HCT116 (cell line): ENCODE data around the gene PHACTR1. TPM values are rescaled to one million over a fixed set of nuclear protein-coding genes. Genes with fewer than 3 reads are reported as not detected.

Experiments
- ATAC-seq: fragments of 200-7000 bp; cut with Tn5 transposase; 2 replicates; pipeline ENCODE4 v1.9.1; 2020; ENCODE audit warnings: mild to moderate bottlenecking, moderate library complexity
- BruUV-seq: library from RNA; stranded (reverse); fragments of 400-500 nt; replicated peaks from 2 replicates; lab custom pipeline; 2021; lab: Mats Ljungman, UMichigan
- CTCF ChIA-PET: fragments of 300-600 bp; sonication (Branson Sonifier 250); formaldehyde crosslinking; loops from one replicate; lab custom pipeline; 2021; ENCODE audit warnings: antibody characterized with exemption; lab: Charles Lee
- POLR2A ChIA-PET: fragments of 300-600, 350-600 bp; sonication (Branson Sonifier 250); formaldehyde crosslinking; loops from one replicate; lab custom pipeline; 2021; ENCODE audit warnings: antibody characterized with exemption; lab: Charles Lee
- RAD21 ChIA-PET, 2 experiments: fragments of 300-600 bp; sonication (Branson Sonifier 250); formaldehyde crosslinking; loops; one replicate each; lab custom pipeline; 2023; ENCODE audit warnings: low total read pairs in 2 of 2; ENCODE audit not compliant: uncharacterized antibody in 2 of 2, unreplicated experiment in 2 of 2, low non-redundant PET in 1 of 2; lab: Charles Lee
- DNase-seq: peaks from one replicate; pipeline ENCODE4 v3.0.0-alpha.2; 2010; ENCODE audit warnings: low read depth, low spot score
- H2AFZ ChIP-seq: fragments of 200-600 bp; shearing (Covaris generic), sonication (generic); 2 replicates; pipeline ENCODE4 v1.6.1; 2017; ENCODE audit warnings: low read depth, mixed run types, mixed read lengths, antibody characterized with exemption, low read length; ENCODE audit not compliant: poor library complexity, severe bottlenecking
- H3K27ac ChIP-seq: 2 replicates; pipeline ENCODE4 v1.5.1; 2012; ENCODE audit warnings: low read depth, low read length
- H3K27me3 ChIP-seq: fragments of 200-600 bp; sonication (generic); 2 replicates; pipeline ENCODE4 v1.6.1; 2016; ENCODE audit warnings: mixed run types, low read length, mixed read lengths; ENCODE audit not compliant: insufficient read depth
- H3K36me3 ChIP-seq, 2 experiments: fragments of 200-500 bp in 1 of 2; fragments of 200-600 bp in 1 of 2; sonication (Bioruptor generic) in 1 of 2; sonication (generic) in 1 of 2; 2 replicates each; pipeline versions ENCODE4 v1.5.1 to v1.6.1; 2014 to 2016; ENCODE audit warnings: low read length in 2 of 2, inconsistent platforms in 1 of 2, mixed read lengths in 1 of 2, mixed run types in 1 of 2; ENCODE audit not compliant: insufficient read depth in 2 of 2, control insufficient read depth in 1 of 2
- H3K4me1 ChIP-seq, 2 experiments: fragments of 200-600 bp in 1 of 2; sonication (generic) in 1 of 2; 2 replicates each; pipeline versions ENCODE4 v1.5.1 to v1.6.1; 2012 to 2017; ENCODE audit warnings: low read length in 2 of 2, inconsistent platforms in 1 of 2, mild to moderate bottlenecking in 1 of 2, mixed read lengths in 1 of 2, mixed run types in 1 of 2, moderate library complexity in 1 of 2; ENCODE audit not compliant: insufficient read depth in 2 of 2, control insufficient read depth in 1 of 2
- H3K4me2 ChIP-seq: fragments of 200-600 bp; sonication (generic); 2 replicates; pipeline ENCODE4 v1.6.1; 2017; ENCODE audit warnings: mixed run types, low read length, mixed read lengths
- H3K4me3 ChIP-seq, 2 experiments: fragments of 200-600 bp in 1 of 2; sonication (generic) in 1 of 2; replicated peaks in 1 of 2; 2 replicates each; pipeline ENCODE4 v1.5.1; 2011 to 2016; ENCODE audit warnings: low read length in 2 of 2, control low read depth in 1 of 2, low read depth in 1 of 2, mild to moderate bottlenecking in 1 of 2, mixed read lengths in 1 of 2, mixed run types in 1 of 2
- H3K79me2 ChIP-seq: fragments of 200-600 bp; sonication (generic); 2 replicates; pipeline ENCODE4 v1.6.1; 2017; ENCODE audit warnings: mild to moderate bottlenecking, mixed run types, low read length, moderate library complexity, mixed read lengths; ENCODE audit not compliant: insufficient read depth
- H3K9ac ChIP-seq: fragments of 200-600 bp; sonication (generic); 2 replicates; pipeline ENCODE4 v1.6.1; 2016; ENCODE audit warnings: low read length, mixed read lengths
- H3K9me2 ChIP-seq: fragments of 200-600 bp; sonication (generic), shearing (Covaris generic); 2 replicates; pipeline ENCODE4 v1.6.1; 2017; ENCODE audit warnings: mixed run types, mild to moderate bottlenecking, moderate library complexity; ENCODE audit not compliant: insufficient read depth
- H3K9me3 ChIP-seq, 2 experiments: fragments of 200-500 bp in 1 of 2; fragments of 200-600 bp in 1 of 2; sonication (Bioruptor generic) in 1 of 2; sonication (generic) in 1 of 2; 2 replicates each; pipeline ENCODE4 v1.6.1; 2014 to 2017; ENCODE audit warnings: low read length in 2 of 2, mixed read lengths in 2 of 2, inconsistent platforms in 1 of 2, low read depth in 1 of 2, mild to moderate bottlenecking in 1 of 2, mixed run types in 1 of 2, moderate library complexity in 1 of 2; ENCODE audit not compliant: control insufficient read depth in 1 of 2, insufficient read depth in 1 of 2
- H4K20me1 ChIP-seq: fragments of 200-600 bp; sonication (generic), shearing (Covaris generic); 2 replicates; pipeline ENCODE4 v1.6.1; 2017; ENCODE audit warnings: mixed run types, mild to moderate bottlenecking, moderate library complexity; ENCODE audit not compliant: insufficient read depth
- ATF3 ChIP-seq: IDR thresholded peaks from 2 replicates; pipeline ENCODE4 v1.6.1; 2012
- CBX3 ChIP-seq: IDR thresholded peaks from 2 replicates; pipeline ENCODE4 v1.6.1; 2012; ENCODE audit warnings: low read depth
- CEBPB ChIP-seq: IDR thresholded peaks from 2 replicates; pipeline ENCODE4 v1.6.1; 2012; ENCODE audit warnings: low read depth
- EGR1 ChIP-seq: IDR thresholded peaks from 2 replicates; pipeline ENCODE4 v1.6.1; 2012; ENCODE audit warnings: low read depth
- ELF1 ChIP-seq: IDR thresholded peaks from 2 replicates; pipeline ENCODE4 v1.6.1; 2012; ENCODE audit warnings: low read depth, borderline replicate concordance
- EZH2 ChIP-seq: fragments of 200-600 bp; sonication (generic); IDR thresholded peaks from 2 replicates; pipeline ENCODE4 v1.6.1; 2017; ENCODE audit warnings: antibody characterized with exemption, mixed run types
- EZH2phosphoT487 ChIP-seq: fragments of 200-600 bp; IDR thresholded peaks from 2 replicates; pipeline ENCODE4 v1.6.1; 2018; ENCODE audit warnings: antibody characterized with exemption, borderline replicate concordance
- FOSL1 ChIP-seq: IDR thresholded peaks from 2 replicates; pipeline ENCODE4 v1.6.1; 2012; ENCODE audit warnings: low read depth
- POLR2AphosphoS5 ChIP-seq: IDR thresholded peaks from 2 replicates; pipeline ENCODE4 v1.6.1; 2011; ENCODE audit warnings: mild to moderate bottlenecking, low read depth, low read length, moderate library complexity
- RAD21 ChIP-seq: IDR thresholded peaks from 2 replicates; pipeline ENCODE4 v1.6.1; 2012; ENCODE audit warnings: low read depth, mild to moderate bottlenecking
- REST ChIP-seq: IDR thresholded peaks from 2 replicates; pipeline ENCODE4 v1.6.1; 2012; ENCODE audit warnings: low read depth
- SIN3A ChIP-seq: IDR thresholded peaks from 2 replicates; pipeline ENCODE4 v1.6.1; 2012; ENCODE audit warnings: low read depth
- SP1 ChIP-seq: IDR thresholded peaks from 2 replicates; pipeline ENCODE4 v1.6.1; 2012; ENCODE audit warnings: low read depth
- SRF ChIP-seq: IDR thresholded peaks from 2 replicates; pipeline ENCODE4 v1.6.1; 2012; ENCODE audit warnings: low read depth
- TCF7L2 ChIP-seq: IDR thresholded peaks from 2 replicates; pipeline ENCODE4 v1.7.0; 2011; ENCODE audit warnings: borderline replicate concordance, inconsistent platforms; ENCODE audit not compliant: insufficient read depth, insufficient read length; ENCODE audit errors: extremely low read depth
- ZBTB33 ChIP-seq: IDR thresholded peaks from 2 replicates; pipeline ENCODE4 v1.6.1; 2011; ENCODE audit warnings: mild to moderate bottlenecking, low read length, moderate library complexity; ENCODE audit not compliant: insufficient replicate concordance; ENCODE audit errors: extremely low read depth
- ZFX ChIP-seq: fragments of 450-650 bp; IDR thresholded peaks from 2 replicates; pipeline ENCODE4 v1.6.1; 2017
- intact Hi-C: fragments of 100-400 bp; cut with micrococcal nuclease; formaldehyde crosslinking; loops from 2 replicates; pipeline ENCODE4 v1.10.0; 2022
- total RNA-seq: library from RNA; stranded (reverse); gene quantifications from one replicate; pipeline ENCODE4 v1.2.1, GENCODE V29; 2021; ENCODE audit not compliant: unreplicated experiment
- TF ChIP-seq, protein P1 (sequence below): IDR thresholded peaks from 2 replicates; pipeline ENCODE4 v1.6.1; 2012

The PHACTR1 gene
- total RNA-seq, 1 experiment from 2014 or later: 0.17 TPM

GRCh38 chr6:12815089-12815488 is 98.5 kb downstream of the PHACTR1 start:
- Histone ChIP-seq H3K4me1 (no peaks in the 10 kb centered on the region), H3K36me3 (no peaks in the 10 kb centered on the region), H3K9ac (no peak overlapping the region), H3K27me3 (peaks cover 57% of the 10 kb centered on the region; the same call in 1 of the 2 replicates), H3K9me3 (no peaks in the 10 kb centered on the region), H3K27ac (no peak overlapping the region), H3K9me2 (no peaks in the 10 kb centered on the region), H3K4me2 (no peak overlapping the region), H4K20me1 (no peaks in the 10 kb centered on the region), H2AFZ (no peak overlapping the region), H3K79me2 (no peaks in the 10 kb centered on the region), H3K4me3 (no peak overlapping the region)
- intact Hi-C loops: no loop called here
- no peak for TF ChIP-seq EGR1
- TF ChIP-seq, protein P1, sequence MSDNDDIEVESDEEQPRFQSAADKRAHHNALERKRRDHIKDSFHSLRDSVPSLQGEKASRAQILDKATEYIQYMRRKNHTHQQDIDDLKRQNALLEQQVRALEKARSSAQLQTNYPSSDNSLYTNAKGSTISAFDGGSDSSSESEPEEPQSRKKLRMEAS: no peak
- no peak for TF ChIP-seq EZH2phosphoT487
- TF ChIP-seq POLR2AphosphoS5: no peak
- no peak for TF ChIP-seq REST
- no peak for TF ChIP-seq ZBTB33
- TF ChIP-seq TCF7L2: no peak
- TF ChIP-seq CBX3: no peak
- no peak for TF ChIP-seq EZH2
- no peak for TF ChIP-seq SP1
- TF ChIP-seq SRF: no peak
- TF ChIP-seq FOSL1: no peak
- no peak for TF ChIP-seq ELF1
- no peak for TF ChIP-seq ATF3
- TF ChIP-seq ZFX: no peak
- no peak for TF ChIP-seq RAD21
- TF ChIP-seq SIN3A: no peak
- no peak for TF ChIP-seq CEBPB
- no peak for DNase-seq
- ChIA-PET RAD21 (no interaction called here), CTCF (no interaction called here), POLR2A (no interaction called here)
- BruUV-seq: no TSS peak
- ATAC-seq: no peak
